OCI-LY7 (cell line): Measurements from ENCODE around the gene EFNA5. TPM values are rescaled to one million over a fixed set of nuclear protein-coding genes. Genes with fewer than 3 reads are reported as not detected.

Experiments
- BruUV-seq: library from RNA; stranded (reverse); fragments of 400-500 nt; replicated peaks from 2 replicates; lab custom pipeline; 2021; lab: Mats Ljungman, UMichigan
- CTCF ChIA-PET: fragments of 300-600 bp; sonication (Branson Sonifier 250); formaldehyde crosslinking; loops from one replicate; lab custom pipeline; 2022; ENCODE audit warnings: antibody characterized with exemption; ENCODE audit not compliant: unreplicated experiment; lab: Charles Lee
- POLR2A ChIA-PET: fragments of 300-600 bp; sonication (Branson Sonifier 250); formaldehyde crosslinking; loops from one replicate; lab custom pipeline; 2022; ENCODE audit warnings: antibody characterized with exemption; lab: Charles Lee
- DNase-seq: peaks from one replicate; pipeline ENCODE4 v3.0.0-alpha.2; 2015; ENCODE audit warnings: low spot score
- H2AFZ ChIP-seq: fragments of 200-600 bp; sonication (generic), shearing (Covaris generic); 2 replicates; pipeline ENCODE4 v1.6.1; 2014; ENCODE audit warnings: mild to moderate bottlenecking, antibody characterized with exemption, low read length, moderate library complexity
- H3K27ac ChIP-seq: fragments of 200-600 bp; sonication (generic); 2 replicates; pipeline ENCODE4 v1.5.1; 2014; ENCODE audit warnings: mixed run types, low read depth, mild to moderate bottlenecking, moderate library complexity, low read length, inconsistent platforms; ENCODE audit not compliant: poor library complexity, severe bottlenecking
- H3K36me3 ChIP-seq: fragments of 200-600 bp; sonication (generic); 2 replicates; pipeline ENCODE4 v1.6.1; 2014; ENCODE audit warnings: mild to moderate bottlenecking, antibody characterized with exemption, low read length, moderate library complexity, mixed read lengths; ENCODE audit not compliant: insufficient read depth
- H3K4me1 ChIP-seq: fragments of 200-600 bp; sonication (generic); 2 replicates; pipeline ENCODE4 v1.5.1; 2014; ENCODE audit warnings: mild to moderate bottlenecking, low read length; ENCODE audit not compliant: insufficient read depth, poor library complexity, severe bottlenecking
- H3K4me2 ChIP-seq: fragments of 200-600 bp; sonication (generic); 2 replicates; pipeline ENCODE4 v1.6.1; 2014; ENCODE audit warnings: mild to moderate bottlenecking, low read length
- H3K4me3 ChIP-seq: fragments of 200-600 bp; sonication (generic); 2 replicates; pipeline ENCODE4 v1.5.1; 2014; ENCODE audit warnings: mild to moderate bottlenecking, low read depth, low read length; ENCODE audit not compliant: poor library complexity, severe bottlenecking
- H3K79me2 ChIP-seq: fragments of 200-600 bp; sonication (generic); 2 replicates; pipeline ENCODE4 v1.6.1; 2016; ENCODE audit warnings: low read depth, mild to moderate bottlenecking, low read length, moderate library complexity, mixed read lengths; ENCODE audit not compliant: insufficient read depth
- H3K9me2 ChIP-seq: fragments of 200-600 bp; sonication (generic); 2 replicates; pipeline ENCODE4 v1.6.1; 2016; ENCODE audit warnings: mild to moderate bottlenecking, low read length, mixed read lengths; ENCODE audit not compliant: insufficient read depth
- H3K9me3 ChIP-seq: fragments of 200-600 bp; sonication (generic); 2 replicates; pipeline ENCODE4 v1.6.1; 2014; ENCODE audit warnings: mild to moderate bottlenecking, mixed run types, low read length, mixed read lengths
- H4K20me1 ChIP-seq: fragments of 200-600 bp; sonication (generic); 2 replicates; pipeline ENCODE4 v1.6.1; 2014; ENCODE audit warnings: mild to moderate bottlenecking, antibody characterized with exemption, low read length, moderate library complexity, mixed read lengths; ENCODE audit not compliant: insufficient read depth
- CTCF ChIP-seq: fragments of 200-600 bp; sonication (generic); conservative IDR thresholded peaks from 2 replicates; pipeline ENCODE4 v1.5.1; 2014; ENCODE audit warnings: mild to moderate bottlenecking, antibody characterized with exemption, low read length, moderate library complexity, mixed read lengths
- EZH2phosphoT487 ChIP-seq: fragments of 200-600 bp; sonication (generic); IDR thresholded peaks from 2 replicates; pipeline ENCODE4 v1.6.1; 2018; ENCODE audit warnings: low read depth, borderline replicate concordance, mild to moderate bottlenecking, mixed run types, antibody characterized with exemption, low read length, moderate library complexity, mixed read lengths
- intact Hi-C: fragments of 100-400 bp; cut with micrococcal nuclease; formaldehyde crosslinking; loops from one replicate; pipeline ENCODE4 v1.10.0; 2022; ENCODE audit not compliant: unreplicated experiment
- total RNA-seq, 2 experiments: library from RNA; depleted of rRNA in 1 of 2; stranded (reverse); fragments of >200 nt in 1 of 2; shearing (Covaris generic) in 1 of 2; gene quantifications; 2 replicates each; pipeline ENCODE4 v1.2.3, GENCODE V29; 2014 to 2022

EFNA5 gene
- total RNA-seq, 2 experiments from 2014 or later: 2.1 to 3.1 TPM

DNA sequence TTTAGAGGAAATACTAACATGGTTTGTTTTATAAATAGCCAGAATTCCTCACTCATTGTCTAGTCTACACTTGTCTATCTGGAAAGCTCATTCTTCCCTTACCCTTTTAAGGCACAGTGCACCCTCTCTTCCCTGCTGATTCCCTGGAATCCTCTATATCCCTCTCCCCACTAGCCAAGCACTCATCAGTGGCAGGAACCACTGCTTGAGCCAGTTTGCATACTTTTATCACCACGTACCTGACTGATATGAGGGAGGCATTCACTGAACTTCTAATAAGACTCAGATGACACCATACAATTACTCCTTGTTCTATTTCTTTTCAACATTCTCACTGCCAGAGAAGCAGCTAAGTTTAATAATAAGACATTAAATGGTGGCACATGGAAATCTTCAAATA lies 134.9 kb downstream of the EFNA5 start:
- H3K27ac ChIP-seq: no peak overlapping the region
- H3K4me2 ChIP-seq: no peak overlapping the region
- no TSS peak for BruUV-seq
- DNase-seq: no peak
- no peaks in the 10 kb centered on the region for H3K9me2 ChIP-seq
- no peaks in the 10 kb centered on the region for H3K36me3 ChIP-seq
- H2AFZ ChIP-seq: peak overlapping the region; percentile 15; the same call in 1 of the 2 replicates
- intact Hi-C loops: no loop called here
- no peaks in the 10 kb centered on the region for H3K79me2 ChIP-seq
- POLR2A ChIA-PET: interaction anchor here (0.7 to 2.9 kb wide), 3 partner anchors 8 to 16 kb away, joined by 3 to 13 read pairs (median 6); no protein-coding TSS in a partner anchor
- TF ChIP-seq CTCF (no peak), EZH2phosphoT487 (no peak)
- H3K4me3 ChIP-seq: no peak overlapping the region
- no peaks in the 10 kb centered on the region for H4K20me1 ChIP-seq
- CTCF ChIA-PET: no interaction called here
- peaks cover 4% of the 10 kb centered on the region for H3K4me1 ChIP-seq
- H3K9me3 ChIP-seq: no peaks in the 10 kb centered on the region

DNA sequence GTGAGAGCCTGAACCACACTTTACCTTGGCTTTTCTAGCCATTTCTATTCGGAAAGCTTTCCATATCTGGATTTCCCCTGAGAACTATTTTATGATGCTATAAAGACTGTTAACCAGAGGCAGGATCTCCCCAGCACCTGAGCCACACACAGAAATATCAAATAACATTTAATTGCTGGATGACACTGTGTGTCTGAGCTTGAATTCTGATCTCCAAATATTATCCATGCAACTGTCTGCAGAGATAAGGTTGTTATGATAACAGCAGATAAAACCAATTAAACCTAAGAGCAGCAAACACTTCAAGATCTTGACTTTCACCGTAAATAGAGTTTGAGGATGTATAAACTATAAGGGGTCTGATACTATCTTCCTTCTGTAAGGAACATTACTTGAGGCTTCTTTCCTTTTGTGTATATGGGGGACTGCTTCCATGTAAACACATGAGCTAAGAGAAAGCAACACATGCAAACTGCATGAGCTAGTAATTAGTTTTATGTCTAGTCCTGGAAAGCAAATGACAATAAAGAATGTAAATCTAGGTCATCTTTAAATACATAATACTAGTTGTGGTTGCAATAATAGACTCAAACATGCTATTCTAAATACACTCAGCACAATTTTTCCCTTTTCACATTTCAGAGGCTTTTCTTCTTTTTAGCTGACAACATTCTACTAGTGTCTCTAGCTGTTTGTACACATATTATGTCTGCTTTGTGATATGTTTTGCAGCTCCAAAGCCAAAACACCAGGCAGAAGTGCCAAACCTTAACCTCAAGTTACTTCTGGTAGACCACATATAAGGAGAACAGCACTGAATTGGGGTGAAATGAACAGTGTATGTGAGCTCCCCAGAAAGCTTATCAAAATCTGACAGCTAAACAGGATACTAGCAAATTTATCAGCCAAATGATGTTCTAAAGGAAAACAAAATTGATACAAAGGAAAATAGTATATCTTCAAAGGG lies 136.5 kb downstream of the EFNA5 start:
- no peaks in the 10 kb centered on the region for H3K9me2 ChIP-seq
- no peak overlapping the region for H3K4me2 ChIP-seq
- no peaks in the 10 kb centered on the region for H4K20me1 ChIP-seq
- no peak for DNase-seq
- intact Hi-C loops: no loop called here
- CTCF ChIA-PET: interaction anchor here (1.2 to 1.9 kb wide), 2 partner anchors 12 to 18 kb away, joined by 3 to 8 read pairs; no protein-coding TSS in a partner anchor
- no peaks in the 10 kb centered on the region for H3K79me2 ChIP-seq
- H2AFZ ChIP-seq: no peak overlapping the region
- no peaks in the 10 kb centered on the region for H3K9me3 ChIP-seq
- H3K4me1 ChIP-seq: peaks cover 4% of the 10 kb centered on the region
- POLR2A ChIA-PET: interaction anchor here (0.6 to 2.7 kb wide), 9 partner anchors 11 to 134 kb away, joined by 3 to 19 read pairs (median 4); no protein-coding TSS in a partner anchor
- H3K36me3 ChIP-seq: no peaks in the 10 kb centered on the region
- H3K27ac ChIP-seq: no peak overlapping the region
- no peak for TF ChIP-seq EZH2phosphoT487
- TF ChIP-seq CTCF: no peak
- H3K4me3 ChIP-seq: no peak overlapping the region
- no TSS peak for BruUV-seq

DNA sequence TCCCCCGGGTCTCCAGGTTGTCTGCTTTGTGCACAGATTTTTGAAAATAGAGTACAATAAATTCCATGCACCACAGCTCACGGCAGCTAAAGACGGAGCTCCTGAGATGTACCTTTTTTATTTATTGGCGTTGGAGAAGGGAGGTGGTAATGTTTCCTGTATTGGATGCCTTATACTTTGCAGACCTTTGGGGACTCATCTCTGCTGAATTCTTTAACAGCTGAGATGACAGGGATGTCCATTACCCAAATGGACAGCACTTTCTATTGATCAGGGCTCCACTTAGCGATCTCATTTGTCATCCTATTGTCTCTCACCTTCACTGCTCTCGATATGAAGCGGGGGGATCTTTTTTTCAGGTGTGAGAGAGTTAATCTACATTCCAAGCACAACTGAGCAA lies 137.8 kb downstream of the EFNA5 start:
- Histone ChIP-seq H3K27ac (no peak overlapping the region), H3K4me1 (no peaks in the 10 kb centered on the region), H3K4me2 (no peak overlapping the region), H3K36me3 (no peaks in the 10 kb centered on the region), H3K9me3 (no peaks in the 10 kb centered on the region), H3K79me2 (no peaks in the 10 kb centered on the region), H2AFZ (no peak overlapping the region), H3K9me2 (no peaks in the 10 kb centered on the region), H4K20me1 (no peaks in the 10 kb centered on the region), H3K4me3 (no peak overlapping the region)
- TF ChIP-seq EZH2phosphoT487: no peak
- TF ChIP-seq CTCF: no peak
- CTCF ChIA-PET: no interaction called here
- no peak for DNase-seq
- POLR2A ChIA-PET: interaction anchor here (2.7 kb wide), 1 partner anchor 12 kb away, joined by 19 read pairs; no protein-coding TSS in a partner anchor
- no TSS peak for BruUV-seq
- intact Hi-C loops: no loop called here
